EH (cell line): ENCODE measurements around the gene ARX.

Source experiments
- DNase-seq: peaks from one replicate; pipeline ENCODE4 v3.0.0-alpha.2; 2015; ENCODE audit warnings: low read depth

The ARX gene

DNA sequence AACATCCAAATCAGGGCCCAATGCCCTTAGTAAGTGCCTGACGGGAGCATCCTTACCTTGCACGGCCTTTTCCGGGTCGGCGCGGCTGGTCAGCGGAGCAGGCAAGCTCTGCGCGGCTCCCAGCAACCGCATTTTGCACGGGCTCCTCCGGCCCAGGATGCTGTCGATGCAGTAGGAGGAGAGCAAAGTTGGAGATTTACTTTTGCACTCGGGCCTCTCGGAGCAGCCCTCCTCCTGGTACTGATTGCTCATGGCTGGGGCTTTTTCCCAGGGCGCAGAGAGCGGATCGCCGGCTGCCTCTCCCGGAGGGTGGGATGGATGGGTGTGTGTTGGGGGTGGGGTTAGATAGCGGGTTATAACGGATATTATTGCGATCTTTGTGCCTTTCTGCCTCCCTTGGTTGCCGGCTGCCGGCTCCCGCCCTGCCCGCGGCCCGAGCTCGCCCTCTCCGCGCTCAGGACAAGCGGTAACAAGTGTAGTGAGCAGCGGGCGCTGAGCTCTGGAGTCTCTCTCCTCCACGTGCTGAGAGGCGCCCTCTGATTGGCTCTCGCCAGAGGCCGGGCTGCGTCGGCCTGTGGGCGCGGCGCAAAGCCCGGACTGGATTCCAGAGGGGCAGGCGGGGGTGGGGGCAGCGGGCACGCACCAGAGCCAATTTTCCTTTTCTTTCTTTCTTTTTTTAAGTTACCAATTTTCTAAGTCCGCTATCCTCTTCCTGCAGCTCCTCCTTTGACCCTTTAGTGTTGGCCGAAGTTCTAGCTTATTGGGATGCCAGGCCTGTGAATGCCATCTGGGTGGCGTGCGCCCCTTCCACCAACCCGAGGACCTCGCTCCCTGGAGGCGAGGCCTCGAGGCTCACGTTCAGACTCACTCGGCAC lies at the start of gene ARX:
ARX (minus strand) TSS at position 480 of the 875 bp plus-strand sequence; CDS start at position 252, 228 bp downstream.
- DNase-seq, result peak; percentile 46

DNA sequence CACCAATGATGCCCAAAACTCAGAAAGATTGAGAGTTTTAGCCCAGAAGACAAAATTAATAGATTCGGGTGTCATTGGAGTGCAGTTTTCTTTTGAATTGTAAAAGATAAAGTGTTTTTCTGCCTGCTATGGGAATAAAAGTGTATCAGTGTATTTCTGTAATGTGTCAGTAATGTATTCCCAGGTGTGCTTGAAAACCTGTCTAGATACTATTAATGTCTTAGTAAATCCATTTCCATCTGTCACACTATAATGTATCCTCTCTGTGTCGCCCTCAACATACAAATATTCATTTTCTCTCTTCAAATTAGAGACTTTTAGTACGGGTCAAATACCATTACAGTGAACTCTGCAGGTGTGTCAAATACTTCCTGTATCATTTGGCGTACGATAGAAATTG lies 43.5 kb upstream of the ARX start:
- no peak for DNase-seq

DNA sequence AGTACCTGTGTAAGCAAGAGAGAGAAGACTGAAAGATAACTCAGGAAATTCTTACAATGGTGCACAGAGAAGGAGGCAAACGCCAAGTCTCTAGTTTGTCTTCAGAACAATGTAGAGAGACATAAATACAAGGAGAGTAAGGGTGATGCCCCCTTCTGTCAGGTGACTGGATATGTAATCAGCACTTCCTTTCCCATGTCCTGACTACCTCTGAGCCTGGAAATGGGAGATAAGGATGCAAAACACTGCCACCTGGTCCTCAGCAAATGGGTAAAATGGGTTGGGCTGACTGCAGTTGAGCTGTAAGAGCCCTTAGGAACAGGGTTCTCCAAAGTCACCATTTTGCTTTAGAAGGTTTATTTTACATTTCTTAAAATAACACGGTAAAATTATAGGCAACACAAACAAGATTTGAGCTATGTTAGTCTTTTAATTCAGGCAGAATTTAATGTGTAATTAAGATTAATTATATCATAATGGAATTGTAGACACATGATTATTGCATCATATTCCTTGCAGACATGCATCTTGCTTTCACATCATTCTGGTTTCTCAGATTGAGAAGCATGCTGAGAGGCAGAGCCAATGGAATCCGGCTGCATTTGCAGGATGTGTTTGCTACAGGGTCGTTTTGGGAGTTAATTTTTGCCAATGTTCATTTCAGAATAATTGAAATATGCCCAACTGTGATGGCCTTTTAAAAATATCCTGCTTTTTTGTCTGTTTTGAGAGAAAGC lies 37.2 kb upstream of the ARX start:
- DNase-seq, result no peak

DNA sequence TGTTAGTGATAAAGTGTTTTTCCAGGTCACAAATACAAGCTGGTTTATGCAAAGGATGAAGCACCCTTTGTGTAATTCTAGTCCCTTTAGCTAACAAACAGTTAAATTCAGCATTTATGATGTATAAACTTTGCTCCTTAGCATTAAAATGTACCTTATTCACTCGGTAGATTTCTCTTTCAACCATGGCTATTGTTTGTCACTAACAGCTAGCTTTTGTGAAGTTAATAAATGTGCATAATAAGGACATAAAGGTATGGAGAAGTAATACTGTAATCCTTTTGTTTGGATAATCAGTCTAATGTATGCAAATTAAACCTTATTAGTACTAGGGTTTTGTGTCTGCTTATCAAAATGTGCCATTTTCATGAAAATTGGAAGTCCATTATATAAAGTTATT lies 34.2 kb upstream of the ARX start:
- no peak for DNase-seq

DNA sequence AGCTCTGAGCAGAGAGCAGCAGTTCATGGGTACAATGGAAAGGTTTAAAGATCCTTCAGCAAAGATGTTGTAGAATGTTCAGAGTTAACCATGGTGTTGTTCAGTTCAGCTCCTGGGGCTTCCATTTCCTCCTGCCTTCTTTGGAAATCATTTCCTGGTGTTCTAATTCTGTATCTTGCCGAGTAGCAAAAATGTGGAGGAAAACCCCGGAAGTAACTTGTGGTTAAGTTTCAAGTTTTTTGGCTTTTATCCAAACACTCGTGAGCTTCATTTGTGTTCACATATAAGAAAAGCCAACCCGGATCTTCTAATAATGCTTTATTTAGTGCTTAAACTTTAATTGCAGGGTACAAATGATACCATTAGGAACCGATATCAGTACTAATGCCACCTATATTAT lies 33.6 kb upstream of the ARX start:
- peak; percentile 11 for DNase-seq

DNA sequence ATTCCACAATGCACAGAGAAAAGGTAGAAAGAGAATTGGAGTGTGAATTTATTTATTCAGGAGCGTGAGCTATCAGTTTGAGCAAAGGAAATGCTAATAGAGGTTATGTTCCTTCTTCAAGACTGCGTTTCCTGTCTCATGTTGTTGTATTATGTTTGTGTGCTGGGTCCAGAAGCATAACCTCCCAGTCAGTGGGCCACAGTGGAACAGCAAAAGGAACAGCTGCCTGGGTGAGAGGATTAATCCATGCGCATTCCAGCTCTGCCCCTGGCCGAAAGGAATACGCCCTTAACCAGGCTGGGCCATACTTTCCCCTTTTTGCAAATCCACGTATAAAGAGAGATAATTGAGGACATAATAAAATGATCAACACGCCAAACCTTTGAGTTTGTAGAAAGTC lies 32.4 kb upstream of the ARX start:
- no peak for DNase-seq

DNA sequence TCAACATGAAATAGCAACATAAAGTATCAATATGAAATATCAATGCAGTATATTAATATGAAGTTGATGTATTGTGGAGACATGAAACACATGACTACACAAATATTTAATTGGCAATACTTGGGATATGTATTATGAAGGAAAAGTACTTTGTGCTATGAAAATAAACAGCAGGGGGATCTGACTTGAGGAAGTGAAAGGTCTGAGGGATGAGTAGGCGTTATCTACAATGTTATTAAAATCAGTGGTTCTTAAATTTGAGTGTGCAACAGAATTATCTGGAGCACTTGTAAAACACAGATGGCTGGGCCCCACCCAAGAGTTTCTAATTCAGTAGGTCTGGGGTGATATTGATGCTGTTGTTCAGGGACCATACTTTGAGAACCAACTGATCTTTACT lies 27.4 kb upstream of the ARX start:
- DNase-seq, result no peak

DNA sequence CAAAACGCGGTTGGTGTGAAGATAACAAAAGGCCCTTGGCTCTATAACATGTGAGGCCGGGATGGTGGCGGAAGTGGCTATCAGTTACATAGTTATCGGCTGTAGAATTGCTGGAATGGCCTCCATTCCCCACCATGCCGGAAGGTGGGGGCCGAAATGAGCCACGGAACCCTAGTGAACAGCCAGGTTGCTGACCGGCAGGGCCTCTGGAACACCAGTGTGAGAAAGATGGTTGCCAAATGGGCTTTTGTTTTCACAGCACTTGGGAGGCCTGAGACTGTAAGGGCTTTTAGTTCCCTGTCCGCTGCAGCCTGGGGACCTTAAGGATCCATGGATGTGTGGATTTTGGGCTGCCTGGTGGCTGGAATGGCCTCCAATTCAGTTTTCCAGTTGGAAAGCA lies 23.3 kb upstream of the ARX start:
- DNase-seq, result no peak

DNA sequence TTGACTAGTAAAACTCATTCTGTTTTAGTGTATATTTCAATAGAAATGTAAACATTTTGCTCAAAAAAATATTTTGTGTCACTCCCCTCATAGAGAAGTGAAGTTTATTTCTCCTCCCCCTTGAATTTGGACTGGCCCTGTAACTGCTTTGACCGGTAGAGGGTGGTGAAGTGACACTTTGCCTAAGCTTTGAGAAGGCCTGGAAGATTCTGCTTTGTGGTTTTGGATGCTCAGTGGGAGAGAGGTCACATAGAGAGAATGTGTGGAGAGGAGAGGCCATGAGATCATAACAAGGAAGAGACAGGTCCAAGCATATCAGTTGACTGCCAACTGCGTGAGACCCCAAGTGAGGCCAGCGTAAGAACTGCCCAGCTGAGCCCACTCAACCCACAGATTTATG lies 19.1 kb upstream of the ARX start:
- DNase-seq, result no peak

DNA sequence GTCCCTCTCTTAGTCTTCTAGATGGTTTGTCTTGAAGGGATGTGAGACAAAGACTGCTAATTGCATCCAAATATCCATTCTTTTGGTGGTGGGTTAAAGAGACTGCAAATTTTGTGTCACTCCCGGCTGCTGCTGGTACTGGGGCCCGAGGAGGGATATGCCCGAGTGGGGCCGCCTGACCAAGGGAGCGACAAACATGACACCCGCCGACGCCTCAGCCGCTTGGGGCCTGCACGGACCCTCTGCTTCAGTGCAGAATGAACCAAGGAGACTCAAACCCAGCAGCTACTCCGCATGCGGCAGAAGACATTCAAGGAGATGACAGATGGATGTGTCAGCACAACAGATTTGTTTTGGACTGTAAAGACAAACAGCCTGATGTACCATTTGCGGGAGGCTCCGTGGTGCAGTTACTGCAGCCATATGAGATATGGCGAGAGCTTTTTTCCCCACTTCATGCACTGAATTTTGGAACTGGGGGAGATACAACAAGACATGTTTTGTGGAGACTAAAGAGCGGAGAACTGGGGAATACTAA lies 13.6 kb upstream of the ARX start:
- no peak for DNase-seq

DNA sequence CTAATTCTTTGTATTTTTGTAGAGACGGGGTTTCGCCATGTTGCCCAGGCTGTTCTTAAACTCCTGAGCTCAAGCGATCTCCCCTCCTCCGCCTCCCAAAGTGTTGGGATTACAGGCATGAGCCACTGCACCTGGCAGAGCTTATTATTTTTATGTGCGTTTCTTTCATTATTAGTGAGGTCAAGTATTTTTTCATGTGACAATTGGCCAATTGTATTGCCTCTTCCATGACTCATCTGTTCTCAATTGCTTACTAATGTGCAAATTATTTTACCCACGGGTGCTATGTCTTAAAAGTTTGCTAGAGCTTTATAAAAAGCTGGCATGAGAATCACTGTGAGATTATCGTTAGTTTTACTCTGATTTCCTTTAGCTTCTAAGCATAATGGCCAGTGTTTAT lies 13.0 kb upstream of the ARX start:
- peak; percentile 64 for DNase-seq

DNA sequence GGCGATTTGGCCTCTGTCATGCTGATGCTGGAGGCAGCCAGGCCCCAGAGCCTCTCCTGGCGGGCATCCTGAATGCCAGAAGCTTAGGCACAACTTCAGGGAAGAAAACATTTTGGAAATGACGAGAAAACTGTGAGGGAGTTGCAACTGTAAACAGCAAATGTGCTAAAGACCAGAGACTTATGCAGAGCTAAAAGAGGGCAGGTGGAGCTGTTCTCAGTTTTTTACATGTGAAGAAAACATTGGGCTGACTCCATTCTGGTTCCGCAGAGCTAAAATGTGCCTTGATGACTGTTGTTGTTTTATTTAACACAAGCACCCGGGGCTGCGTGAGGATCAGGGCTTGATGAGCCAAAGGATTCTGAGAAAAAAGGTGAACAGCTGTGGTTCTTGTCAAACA lies 10.8 kb upstream of the ARX start:
- no peak for DNase-seq

DNA sequence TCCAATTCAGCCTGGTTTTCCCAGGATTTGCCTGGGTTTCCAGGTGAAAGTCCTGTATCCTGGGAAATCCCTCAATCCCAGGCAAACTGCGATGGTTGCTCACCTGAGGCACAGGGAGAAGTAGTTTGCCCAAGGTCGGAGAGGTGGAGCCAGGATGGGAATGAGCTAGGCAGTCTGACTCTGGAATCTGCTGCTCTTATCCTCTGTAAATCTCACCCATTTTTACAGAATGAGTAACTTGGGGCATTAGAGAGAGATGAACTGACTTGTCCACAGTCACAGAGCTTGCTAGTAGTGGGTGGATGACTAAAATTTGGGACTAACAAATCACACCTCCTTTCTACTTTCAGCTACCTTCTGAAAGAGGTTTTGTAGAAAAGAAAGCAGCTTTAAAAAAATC lies 9.8 kb upstream of the ARX start:
- DNase-seq, result no peak

DNA sequence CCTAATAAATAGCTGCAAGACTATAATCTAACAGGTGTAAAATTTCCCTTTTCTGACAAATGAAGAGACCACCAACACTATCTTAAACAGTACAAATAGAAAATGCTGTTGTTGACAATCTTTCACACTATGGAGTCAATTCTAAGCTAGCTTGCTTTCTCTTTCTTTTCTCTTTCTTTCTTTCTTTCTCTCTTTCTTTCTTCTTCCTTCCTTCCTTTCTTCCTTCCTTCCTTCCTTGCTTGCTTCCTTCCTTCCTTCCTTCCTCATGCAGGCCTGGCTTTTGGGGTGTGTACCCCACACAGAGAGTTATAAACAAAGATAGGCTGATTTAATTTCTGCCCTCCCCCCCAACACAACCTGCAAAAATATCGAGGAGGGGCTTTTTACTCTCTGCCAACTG lies 8.1 kb upstream of the ARX start:
- DNase-seq, result no peak

DNA sequence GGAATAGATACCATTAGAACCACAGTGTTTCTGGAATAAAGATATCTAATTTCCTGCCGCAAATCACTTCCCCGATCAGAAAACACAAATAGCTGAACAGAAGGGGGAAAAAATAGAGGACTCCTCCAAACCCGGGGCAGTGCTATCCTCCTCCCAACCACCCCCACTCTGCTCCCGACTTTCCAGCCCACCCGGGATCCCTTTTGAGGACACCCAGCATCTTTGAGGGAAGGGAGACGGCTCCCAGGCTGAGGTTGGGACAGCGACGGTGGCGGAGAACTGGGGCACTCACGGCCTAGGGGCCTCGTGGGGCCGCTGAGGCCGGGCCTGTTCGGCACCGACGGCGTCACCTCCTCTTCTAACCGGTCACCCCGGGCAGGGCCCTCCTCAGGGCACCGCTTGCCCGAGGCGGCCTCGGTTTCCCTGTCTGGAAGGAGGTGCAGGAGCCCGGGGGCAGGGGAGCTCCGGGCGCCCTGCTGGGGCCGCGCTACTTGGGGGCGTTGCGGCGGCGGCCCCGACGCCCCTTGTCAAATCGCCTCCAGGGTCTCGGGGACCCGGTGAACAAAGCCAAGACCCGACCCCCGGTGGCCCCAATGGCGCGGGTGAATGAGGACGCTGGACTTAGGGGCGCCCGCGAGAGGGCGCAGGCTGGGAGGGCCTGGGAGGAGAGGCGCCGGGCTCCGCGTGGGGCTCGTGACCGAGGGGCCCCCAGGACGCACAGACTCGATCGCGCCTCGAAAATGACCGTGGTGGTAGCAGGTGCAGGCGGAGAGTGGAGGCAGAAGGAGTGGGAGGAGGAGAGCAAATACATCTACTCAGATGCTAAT lies 6.9 kb upstream of the ARX start:
- no peak for DNase-seq

DNA sequence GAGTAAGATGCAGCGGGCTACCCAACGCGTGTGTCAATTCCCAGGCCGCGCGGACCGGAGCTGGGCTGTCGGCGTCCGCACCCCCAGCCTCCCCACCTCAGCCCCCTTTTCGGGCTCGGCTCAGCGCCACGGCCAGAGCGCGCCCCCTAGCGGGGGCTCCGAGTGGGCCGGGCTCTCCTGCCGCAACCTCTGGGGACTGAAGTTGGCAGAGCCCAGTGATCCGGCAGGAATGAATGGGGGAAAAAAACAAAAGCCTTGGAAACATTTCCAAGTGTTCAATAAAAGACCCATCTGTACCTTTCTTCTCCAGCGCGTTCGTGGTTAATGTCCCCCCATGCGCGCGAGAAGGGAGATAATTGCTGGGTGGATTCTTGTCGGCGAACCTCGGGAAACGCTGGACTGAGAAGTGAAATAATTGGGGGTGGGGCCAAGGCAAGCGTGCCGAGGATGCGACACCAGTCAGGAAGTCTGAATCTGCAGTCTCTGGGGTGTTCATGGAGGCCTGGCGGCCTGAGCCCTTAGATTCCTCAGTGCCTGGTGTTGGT lies 5.2 kb upstream of the ARX start:
- no peak for DNase-seq

DNA sequence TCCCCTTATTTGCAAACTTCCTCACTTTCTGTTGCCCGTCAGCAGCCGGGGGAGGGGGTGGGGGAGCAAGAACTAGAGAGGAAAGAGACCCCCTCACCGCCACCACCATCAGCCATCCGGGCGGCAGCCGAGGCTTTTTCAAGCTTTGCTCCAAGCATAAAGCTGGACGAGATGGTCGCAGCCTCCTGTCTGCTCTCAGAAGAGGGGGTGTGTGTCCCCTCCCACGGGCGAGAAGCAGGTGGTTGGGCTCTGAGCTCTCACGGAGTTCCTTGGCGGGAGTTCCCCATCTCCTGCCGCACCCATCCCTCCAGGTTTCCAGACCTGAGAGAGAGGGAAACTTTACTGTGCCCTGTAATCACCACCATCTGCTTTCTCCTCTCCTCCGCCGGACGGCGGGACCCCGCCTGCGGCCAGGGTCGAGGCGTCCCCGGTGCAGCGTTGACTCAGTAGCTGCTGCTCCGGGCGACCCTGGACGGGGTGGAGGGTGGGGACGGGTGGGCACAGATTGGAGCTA lies 4.7 kb upstream of the ARX start:
- no peak for DNase-seq

DNA sequence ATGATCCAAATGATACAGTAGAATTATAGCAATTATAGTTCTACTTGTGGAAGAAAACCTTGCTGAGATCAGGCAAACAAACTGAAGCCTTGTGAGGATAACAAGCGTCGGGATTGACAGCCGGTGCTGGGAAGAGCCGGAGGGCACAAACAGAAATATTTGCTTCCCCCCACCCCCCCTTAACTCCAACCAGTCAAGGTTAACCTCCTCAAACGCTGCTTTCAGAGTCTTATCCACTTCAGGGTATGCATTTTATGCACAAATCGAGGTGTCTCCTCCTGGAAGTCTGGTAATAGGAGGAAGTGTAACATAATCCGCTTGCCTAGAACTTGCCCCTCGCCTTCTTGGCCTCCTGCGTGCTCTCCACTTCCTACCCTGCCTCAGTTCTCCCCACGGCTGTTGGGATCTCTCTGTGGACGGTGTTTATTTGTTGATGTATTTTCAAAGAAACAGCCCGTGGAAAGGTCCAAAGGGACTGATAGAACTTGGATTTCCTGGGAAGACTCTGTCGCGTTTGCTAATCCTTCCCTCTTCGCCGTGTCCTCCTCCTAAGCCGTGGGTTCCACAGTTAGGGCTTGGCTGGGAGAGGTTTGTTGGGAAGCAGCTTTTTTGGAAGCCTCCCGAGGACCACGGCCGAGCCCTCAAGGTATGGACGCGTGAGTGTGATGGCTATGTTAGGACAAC lies 4.1 kb upstream of the ARX start:
- no peak for DNase-seq

DNA sequence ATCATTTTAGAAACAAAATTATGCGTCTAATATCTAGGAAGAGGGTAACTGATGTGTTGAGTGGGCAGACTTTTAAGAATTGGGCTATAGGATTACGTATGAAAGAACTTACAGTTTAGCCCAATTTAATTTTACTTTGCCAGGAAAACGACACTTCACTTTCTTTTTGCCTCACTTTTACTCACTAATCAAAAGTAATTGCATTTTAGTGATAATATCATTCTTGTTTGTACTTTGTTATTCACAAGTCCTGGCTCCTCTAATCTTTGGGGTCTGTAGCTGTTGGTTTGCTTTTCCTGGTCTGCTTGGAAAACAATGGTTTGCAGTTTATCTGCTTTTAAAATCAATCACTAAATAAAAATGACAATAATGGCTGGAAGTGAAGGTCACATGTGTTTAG lies 2.9 kb upstream of the ARX start:
- no peak for DNase-seq

DNA sequence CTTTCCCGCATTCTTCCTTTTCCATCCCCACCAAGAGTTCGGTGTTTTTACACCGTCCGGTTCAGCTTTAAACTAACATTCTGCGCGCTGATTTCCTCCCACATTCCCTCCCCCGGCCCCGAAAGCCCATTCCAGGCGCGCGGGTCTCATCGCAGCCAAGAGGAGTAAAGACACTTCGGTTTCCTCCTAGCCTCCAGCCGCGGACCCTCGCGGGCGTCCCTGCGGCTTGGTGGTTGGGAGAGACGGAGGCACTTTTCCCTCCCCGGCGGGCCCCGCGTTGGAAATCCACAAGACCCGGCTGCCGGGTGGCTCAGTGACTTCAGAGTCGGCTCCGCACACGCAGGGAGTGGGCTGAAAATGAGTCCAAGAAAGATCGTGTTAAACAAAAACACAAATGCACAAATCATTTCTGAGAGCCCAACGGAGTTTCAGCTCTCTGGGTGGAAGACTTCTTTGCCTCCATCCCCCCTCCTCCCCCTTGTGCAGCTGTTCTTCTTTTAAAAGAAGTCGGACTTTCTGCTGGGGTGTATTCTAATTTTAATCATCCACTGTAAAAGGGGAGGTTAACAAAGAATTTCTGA lies 2.0 kb upstream of the ARX start:
- DNase-seq, result no peak
